ENCODE results near the gene EPB41L3.

Gene EPB41L3

GRCh38 chr18:5518899-5519371 is 24.9 kb downstream of the EPB41L3 start (continued):
- peak; percentile 36; the same call in 1 of the 2 replicates for TF ChIP-seq ZNF580 (tag by site-specific recombination; IDR thresholded peaks at IDR 0.05)
- TF ChIP-seq ZNF521 (tag by site-specific recombination; IDR thresholded peaks at IDR 0.05) = no peak
- TF ChIP-seq ZNF341 (tag by site-specific recombination; IDR thresholded peaks at IDR 0.05; ENCODE audit: low read depth) = no peak
- TF ChIP-seq KLF7 (tag by site-specific recombination; IDR thresholded peaks at IDR 0.05; ENCODE audit: borderline replicate concordance) = no peak
- TF ChIP-seq ZNF157 (tag by site-specific recombination; IDR thresholded peaks at IDR 0.05) = no peak
- TF ChIP-seq KLF9 (tag by site-specific recombination; IDR thresholded peaks at IDR 0.05; ENCODE audit: low read depth) = no peak
- no peak for TF ChIP-seq RBAK (tag by site-specific recombination; IDR thresholded peaks at IDR 0.05)
- TF ChIP-seq, protein P1, sequence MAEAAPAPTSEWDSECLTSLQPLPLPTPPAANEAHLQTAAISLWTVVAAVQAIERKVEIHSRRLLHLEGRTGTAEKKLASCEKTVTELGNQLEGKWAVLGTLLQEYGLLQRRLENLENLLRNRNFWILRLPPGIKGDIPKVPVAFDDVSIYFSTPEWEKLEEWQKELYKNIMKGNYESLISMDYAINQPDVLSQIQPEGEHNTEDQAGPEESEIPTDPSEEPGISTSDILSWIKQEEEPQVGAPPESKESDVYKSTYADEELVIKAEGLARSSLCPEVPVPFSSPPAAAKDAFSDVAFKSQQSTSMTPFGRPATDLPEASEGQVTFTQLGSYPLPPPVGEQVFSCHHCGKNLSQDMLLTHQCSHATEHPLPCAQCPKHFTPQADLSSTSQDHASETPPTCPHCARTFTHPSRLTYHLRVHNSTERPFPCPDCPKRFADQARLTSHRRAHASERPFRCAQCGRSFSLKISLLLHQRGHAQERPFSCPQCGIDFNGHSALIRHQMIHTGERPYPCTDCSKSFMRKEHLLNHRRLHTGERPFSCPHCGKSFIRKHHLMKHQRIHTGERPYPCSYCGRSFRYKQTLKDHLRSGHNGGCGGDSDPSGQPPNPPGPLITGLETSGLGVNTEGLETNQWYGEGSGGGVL (tag by site-specific recombination; IDR thresholded peaks at IDR 0.05) = peak; percentile 40; the same call in 1 of the 2 replicates
- TF ChIP-seq ZNF202 (tag by site-specific recombination; IDR thresholded peaks at IDR 0.05; ENCODE audit: borderline replicate concordance) = no peak
- no peak for TF ChIP-seq AEBP2 (tag by site-specific recombination; IDR thresholded peaks at IDR 0.05; ENCODE audit: borderline replicate concordance)
- no peak for TF ChIP-seq GLI4 (tag by site-specific recombination; IDR thresholded peaks at IDR 0.05)
- peak; percentile 35; the same call in 1 of the 2 replicates for TF ChIP-seq ZNF488 (tag by site-specific recombination; IDR thresholded peaks at IDR 0.05)
- TF ChIP-seq PRDM10 (tag by site-specific recombination; IDR thresholded peaks at IDR 0.05) = peak; percentile 47; the same call in 1 of the 2 replicates
- TF ChIP-seq KLF16 (tag by site-specific recombination; IDR thresholded peaks at IDR 0.05) = 0 out of 2 replicates have a peak, but pooled peaks have one; percentile 66
- TF ChIP-seq ZNF621 (tag by site-specific recombination; IDR thresholded peaks at IDR 0.05) = no peak

DNA sequence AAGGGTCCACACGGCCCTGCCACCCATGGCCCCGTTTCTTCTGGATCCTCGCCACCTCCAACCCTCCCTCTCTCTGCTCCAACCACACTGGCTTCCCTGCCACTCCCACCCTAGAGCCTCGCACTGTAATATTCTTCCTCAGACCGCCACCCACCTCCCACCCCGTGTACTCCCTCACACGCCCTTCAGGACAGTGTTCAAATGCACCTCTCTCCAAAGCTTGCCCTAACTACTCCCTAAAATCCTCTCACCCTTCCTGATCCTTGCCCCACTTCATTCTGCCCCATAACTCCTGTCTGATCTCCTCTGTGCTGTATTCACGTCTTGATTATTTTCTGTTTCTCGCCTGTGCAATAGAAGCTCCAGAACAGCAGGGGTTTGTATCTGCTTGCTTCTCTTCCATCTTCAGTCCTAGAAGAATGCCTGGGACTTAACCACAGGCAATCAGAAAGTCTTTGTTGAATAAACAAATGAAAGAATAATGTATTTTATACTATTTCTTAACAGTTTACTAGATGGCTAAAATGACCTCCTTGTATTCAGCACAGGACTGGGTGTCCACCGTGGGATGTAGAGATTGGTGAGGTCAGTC is 25.5 kb downstream of the EPB41L3 start:
- Histone ChIP-seq H3K27ac (ENCODE audit: extremely low read depth, low read depth, low read length) (peak overlapping the region; percentile 43), H3K4me3 (ENCODE audit: low read depth, low read length) (peak overlapping the region; percentile 9), H3K36me3 (ENCODE audit: control insufficient read depth in 2 of 2, insufficient read depth in 1 of 2, low read length in 2 of 2) (no peaks in the 10 kb centered on the region), H3K4me1 (ENCODE audit: control insufficient read depth, insufficient read depth, low read length) (peaks cover 57% of the 10 kb centered on the region), H3K9me3 (ENCODE audit: control insufficient read depth, insufficient read depth, low read depth, low read length) (no peaks in the 10 kb centered on the region)
- ChIA-PET POLR2A (interaction anchor here (0.6 to 1.2 kb wide), 3 partner anchors 10 to 225 kb away, joined by 3 read pairs; no protein-coding TSS in a partner anchor), CTCF (interaction anchor here (0.9 to 1.2 kb wide), 2 partner anchors 8 to 28 kb away, joined by 3 to 4 read pairs; no protein-coding TSS in a partner anchor)
- no peak for TF ChIP-seq ZNF585B (tag by site-specific recombination; IDR thresholded peaks at IDR 0.05)
- no peak for TF ChIP-seq ZNF292 (tag by site-specific recombination; IDR thresholded peaks at IDR 0.05; ENCODE audit: borderline replicate concordance, low read depth)
- no peak for TF ChIP-seq KLF16 (tag by site-specific recombination; IDR thresholded peaks at IDR 0.05)
- TF ChIP-seq ZNF660 (tag by site-specific recombination; IDR thresholded peaks at IDR 0.05) = no peak
- TF ChIP-seq, protein P2, sequence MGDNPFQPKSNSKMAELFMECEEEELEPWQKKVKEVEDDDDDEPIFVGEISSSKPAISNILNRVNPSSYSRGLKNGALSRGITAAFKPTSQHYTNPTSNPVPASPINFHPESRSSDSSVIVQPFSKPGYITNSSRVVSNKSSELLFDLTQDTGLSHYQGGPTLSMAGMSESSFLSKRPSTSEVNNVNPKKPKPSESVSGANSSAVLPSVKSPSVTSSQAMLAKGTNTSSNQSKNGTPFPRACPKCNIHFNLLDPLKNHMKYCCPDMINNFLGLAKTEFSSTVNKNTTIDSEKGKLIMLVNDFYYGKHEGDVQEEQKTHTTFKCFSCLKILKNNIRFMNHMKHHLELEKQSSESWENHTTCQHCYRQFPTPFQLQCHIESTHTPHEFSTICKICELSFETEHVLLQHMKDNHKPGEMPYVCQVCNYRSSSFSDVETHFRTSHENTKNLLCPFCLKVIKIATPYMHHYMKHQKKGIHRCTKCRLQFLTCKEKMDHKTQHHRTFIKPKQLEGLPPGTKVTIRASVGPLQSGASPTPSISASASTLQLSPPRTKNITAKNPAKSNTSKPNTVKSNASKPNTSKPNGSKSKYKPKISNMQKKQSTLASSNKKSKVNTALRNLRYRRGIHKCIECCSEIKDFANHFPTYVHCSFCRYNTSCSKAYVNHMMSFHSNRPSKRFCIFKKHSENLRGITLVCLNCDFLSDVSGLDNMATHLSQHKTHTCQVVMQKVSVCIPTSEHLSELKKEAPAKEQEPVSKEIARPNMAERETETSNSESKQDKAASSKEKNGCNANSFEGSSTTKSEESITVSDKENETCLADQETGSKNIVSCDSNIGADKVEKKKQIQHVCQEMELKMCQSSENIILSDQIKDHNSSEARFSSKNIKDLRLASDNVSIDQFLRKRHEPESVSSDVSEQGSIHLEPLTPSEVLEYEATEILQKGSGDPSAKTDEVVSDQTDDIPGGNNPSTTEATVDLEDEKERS (tag by site-specific recombination; IDR thresholded peaks at IDR 0.05) = no peak
- 0 out of 2 replicates have a peak, but pooled peaks have one; percentile 37 for TF ChIP-seq ZBTB48 (tag by site-specific recombination; IDR thresholded peaks at IDR 0.05)
- TF ChIP-seq KLF17 (tag by site-specific recombination; IDR thresholded peaks at IDR 0.05) = peak; percentile 46; the same call in 1 of the 2 replicates
- TF ChIP-seq ZBTB21 (tag by site-specific recombination; IDR thresholded peaks at IDR 0.05) = no peak
- TF ChIP-seq KLF1 (tag by site-specific recombination; IDR thresholded peaks at IDR 0.05) = peak; percentile 98
